Measurements from ENCODE around the gene WAPL.

DNA sequence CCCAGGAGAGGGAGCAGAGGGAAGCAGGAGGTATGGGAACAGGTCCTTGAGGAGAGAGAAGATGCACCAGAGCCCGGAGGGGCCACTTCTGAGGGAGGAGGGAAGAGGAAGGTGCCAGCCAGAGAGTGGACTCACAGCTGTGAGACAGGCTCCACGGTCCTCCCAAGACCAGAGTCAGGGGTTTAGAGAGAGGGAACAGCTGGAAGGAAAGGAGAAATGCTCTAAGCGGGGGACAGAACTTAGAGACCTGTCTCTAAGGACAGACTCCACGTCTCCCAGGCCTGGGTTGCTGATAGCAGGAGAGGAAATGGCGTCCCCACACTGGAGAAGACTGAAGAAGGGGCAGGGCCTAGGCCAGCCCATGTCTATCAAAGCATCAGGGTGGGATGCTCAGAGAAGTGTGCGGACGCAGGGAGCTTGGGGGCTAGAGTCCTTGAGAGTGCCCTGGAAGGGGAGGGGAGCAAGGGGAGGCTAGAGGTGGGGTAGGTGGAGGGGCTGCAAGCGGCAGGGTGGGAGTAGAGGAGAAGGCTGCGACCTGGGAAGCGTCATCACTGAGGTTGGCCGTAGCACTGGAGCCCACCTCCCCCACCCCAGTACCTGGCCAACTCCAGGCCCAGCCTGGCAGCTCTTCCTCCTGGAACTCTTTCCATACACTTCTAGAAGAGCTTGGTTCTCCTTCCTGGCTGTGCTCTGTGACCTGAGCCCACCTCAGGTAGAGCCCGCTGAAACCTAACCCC, 129.4 kb downstream of the WAPL start:
- TF ChIP-seq, protein P1, sequence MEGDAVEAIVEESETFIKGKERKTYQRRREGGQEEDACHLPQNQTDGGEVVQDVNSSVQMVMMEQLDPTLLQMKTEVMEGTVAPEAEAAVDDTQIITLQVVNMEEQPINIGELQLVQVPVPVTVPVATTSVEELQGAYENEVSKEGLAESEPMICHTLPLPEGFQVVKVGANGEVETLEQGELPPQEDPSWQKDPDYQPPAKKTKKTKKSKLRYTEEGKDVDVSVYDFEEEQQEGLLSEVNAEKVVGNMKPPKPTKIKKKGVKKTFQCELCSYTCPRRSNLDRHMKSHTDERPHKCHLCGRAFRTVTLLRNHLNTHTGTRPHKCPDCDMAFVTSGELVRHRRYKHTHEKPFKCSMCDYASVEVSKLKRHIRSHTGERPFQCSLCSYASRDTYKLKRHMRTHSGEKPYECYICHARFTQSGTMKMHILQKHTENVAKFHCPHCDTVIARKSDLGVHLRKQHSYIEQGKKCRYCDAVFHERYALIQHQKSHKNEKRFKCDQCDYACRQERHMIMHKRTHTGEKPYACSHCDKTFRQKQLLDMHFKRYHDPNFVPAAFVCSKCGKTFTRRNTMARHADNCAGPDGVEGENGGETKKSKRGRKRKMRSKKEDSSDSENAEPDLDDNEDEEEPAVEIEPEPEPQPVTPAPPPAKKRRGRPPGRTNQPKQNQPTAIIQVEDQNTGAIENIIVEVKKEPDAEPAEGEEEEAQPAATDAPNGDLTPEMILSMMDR (IDR thresholded peaks at IDR 0.05; ENCODE audit: low read depth, low read length, poor library complexity, severe bottlenecking) = no peak
- no peak for TF ChIP-seq EZH2phosphoT487 (IDR thresholded peaks at IDR 0.05; ENCODE audit: borderline replicate concordance, low read length)

All from DOHH2 (cell line).